GM12874 (cell line): ENCODE results near the gene MACROD2.

Experiments used
- TF ChIP-seq, protein P1 (sequence below): IDR thresholded peaks from 2 replicates; pipeline ENCODE4 v1.5.1; 2011; ENCODE audit warnings: low read depth, mild to moderate bottlenecking, control low read depth, low read length, moderate library complexity; ENCODE audit not compliant: insufficient read depth

The MACROD2 gene

DNA sequence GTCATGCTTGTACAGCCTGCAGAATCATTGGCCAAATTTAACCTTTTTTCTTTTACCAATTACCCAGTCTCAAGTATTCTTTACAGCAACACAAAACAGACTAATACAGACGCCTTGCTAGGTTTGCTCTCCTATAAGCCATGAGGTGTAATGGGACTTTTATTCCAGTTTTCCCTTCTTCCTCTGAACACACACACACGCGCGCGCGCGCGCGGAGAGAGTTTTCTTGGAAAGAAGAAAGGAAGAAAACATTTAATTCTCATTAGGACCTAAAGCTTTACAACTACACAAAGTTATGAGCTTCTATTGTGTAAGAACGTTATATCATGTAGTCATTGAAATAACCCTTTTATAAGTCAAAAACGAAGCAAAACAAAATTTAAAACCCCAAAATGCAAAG is 1023.6 kb downstream of the MACROD2 start:
- TF ChIP-seq, protein P1, sequence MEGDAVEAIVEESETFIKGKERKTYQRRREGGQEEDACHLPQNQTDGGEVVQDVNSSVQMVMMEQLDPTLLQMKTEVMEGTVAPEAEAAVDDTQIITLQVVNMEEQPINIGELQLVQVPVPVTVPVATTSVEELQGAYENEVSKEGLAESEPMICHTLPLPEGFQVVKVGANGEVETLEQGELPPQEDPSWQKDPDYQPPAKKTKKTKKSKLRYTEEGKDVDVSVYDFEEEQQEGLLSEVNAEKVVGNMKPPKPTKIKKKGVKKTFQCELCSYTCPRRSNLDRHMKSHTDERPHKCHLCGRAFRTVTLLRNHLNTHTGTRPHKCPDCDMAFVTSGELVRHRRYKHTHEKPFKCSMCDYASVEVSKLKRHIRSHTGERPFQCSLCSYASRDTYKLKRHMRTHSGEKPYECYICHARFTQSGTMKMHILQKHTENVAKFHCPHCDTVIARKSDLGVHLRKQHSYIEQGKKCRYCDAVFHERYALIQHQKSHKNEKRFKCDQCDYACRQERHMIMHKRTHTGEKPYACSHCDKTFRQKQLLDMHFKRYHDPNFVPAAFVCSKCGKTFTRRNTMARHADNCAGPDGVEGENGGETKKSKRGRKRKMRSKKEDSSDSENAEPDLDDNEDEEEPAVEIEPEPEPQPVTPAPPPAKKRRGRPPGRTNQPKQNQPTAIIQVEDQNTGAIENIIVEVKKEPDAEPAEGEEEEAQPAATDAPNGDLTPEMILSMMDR, result no peak

- TF ChIP-seq, protein P1, result no peak
Observed at GRCh38 chr20:15020845-15021244, 1025.5 kb downstream of the MACROD2 start.

- TF ChIP-seq, protein P1, result no peak
Observed at GRCh38 chr20:15022921-15023320, 1027.6 kb downstream of the MACROD2 start.

GRCh38 chr20:15026759-15027158 is 1031.4 kb downstream of the MACROD2 start:
- TF ChIP-seq, protein P1, result no peak

DNA sequence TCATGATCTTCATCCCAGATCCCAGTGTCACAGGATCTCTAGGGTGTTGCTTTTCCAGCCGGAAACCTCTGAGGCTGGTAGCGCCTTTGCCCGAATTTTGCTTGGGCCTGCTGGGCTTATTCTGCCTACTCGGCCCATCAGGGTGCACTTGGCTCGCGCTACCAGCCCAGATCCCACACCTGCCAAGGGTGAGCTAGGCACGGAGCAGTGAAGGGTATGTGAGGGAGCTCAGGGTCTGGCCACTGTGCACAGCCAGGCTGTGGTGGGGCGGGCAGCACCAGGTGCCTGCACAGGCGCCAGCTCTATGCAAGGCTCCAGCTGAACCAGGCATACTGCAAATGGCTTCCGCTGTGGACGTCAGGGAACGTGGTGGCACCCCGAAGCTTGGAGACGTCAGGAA is 1035.5 kb downstream of the MACROD2 start:
- TF ChIP-seq, protein P1, result no peak

DNA sequence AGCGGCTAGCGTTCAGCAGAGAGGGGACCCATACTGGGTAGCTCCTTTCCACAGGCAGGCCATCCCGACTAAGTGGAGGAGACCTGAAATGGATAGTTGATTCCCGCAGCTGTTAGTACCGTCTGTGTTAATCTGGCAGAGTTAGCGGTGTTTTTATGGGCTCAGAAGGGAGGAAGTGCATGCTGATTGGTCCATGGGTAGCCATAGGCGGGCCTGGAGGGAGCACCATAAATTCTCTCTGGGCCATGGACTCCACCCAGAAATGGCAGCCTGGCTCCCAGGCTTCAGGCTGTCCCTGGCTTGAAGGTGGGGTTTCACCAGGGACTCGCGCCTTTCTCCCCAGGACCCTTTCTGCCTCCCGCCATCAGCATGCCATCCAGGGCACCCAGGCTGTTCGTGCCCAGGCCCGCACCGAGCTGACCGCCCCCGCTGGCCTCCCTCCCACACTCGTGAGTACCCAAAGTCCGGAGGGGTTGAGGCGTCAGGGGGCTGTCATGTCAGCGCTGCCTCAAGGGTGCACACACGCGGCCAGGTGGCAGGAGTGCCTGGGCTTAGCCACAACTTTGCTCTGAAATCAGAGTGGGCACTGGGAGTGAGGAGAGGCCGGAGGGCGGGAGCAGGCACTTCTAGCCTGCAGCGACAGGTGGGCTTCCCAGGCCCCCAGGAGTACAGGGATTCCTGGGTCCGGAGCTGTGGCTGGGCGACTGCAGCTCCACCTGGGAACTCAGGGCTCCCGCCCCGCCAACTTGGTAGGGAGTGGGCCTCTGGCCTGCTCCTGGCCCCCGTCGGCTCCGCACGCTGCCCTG is 1036.4 kb downstream of the MACROD2 start:
- TF ChIP-seq, protein P1, result no peak

DNA sequence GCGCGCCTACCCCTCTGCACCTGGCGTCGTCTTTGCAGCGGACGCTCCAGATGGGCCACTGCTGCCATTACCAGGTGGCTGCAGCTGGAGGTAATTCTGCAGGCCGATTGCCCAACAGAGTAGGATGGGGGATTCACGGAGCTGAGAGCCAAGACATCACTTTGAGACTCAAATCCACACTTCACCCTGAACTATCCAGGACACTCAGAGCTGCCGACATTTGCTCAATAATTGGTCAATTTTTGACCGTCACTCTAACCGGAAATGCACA is 1037.0 kb downstream of the MACROD2 start:
- TF ChIP-seq, protein P1, result no peak
